GM23338 (cell line): Measurements from ENCODE around the gene SYT5. TPM values are rescaled to one million over a fixed set of nuclear protein-coding genes. Genes with fewer than 3 reads are reported as not detected.

Source experiments
- ATAC-seq: fragments of 200-7000 bp; cut with Tn5 transposase; 3 replicates; pipeline ENCODE4 v1.9.1; 2020
- DNase-seq: peaks from one replicate; pipeline ENCODE4 v3.0.0-alpha.2; 2015; ENCODE audit warnings: low spot score
- H2AFZ ChIP-seq: fragments of 200-600 bp; sonication (generic); 2 replicates; pipeline ENCODE4 v1.8.0; 2016; ENCODE audit warnings: antibody characterized with exemption, mild to moderate bottlenecking, moderate library complexity
- H3F3A ChIP-seq: fragments of 200-600 bp; sonication (generic); replicated peaks from 2 replicates; pipeline ENCODE4 v1.8.0; 2017; ENCODE audit warnings: antibody characterized with exemption, mixed run types, low read depth
- H3K27ac ChIP-seq: fragments of 200-600 bp; sonication (generic); 2 replicates; pipeline ENCODE4 v1.6.1; 2016; ENCODE audit warnings: low read depth
- H3K27me3 ChIP-seq: fragments of 200-600 bp; sonication (generic); 2 replicates; pipeline ENCODE4 v1.8.0; 2016; ENCODE audit warnings: mild to moderate bottlenecking, mixed run types, moderate library complexity; ENCODE audit not compliant: insufficient read depth
- H3K36me3 ChIP-seq: fragments of 200-600 bp; sonication (generic); 2 replicates; pipeline ENCODE4 v1.8.0; 2016; ENCODE audit warnings: mild to moderate bottlenecking; ENCODE audit not compliant: insufficient read depth
- H3K4me1 ChIP-seq: fragments of 200-600 bp; sonication (generic); 2 replicates; pipeline ENCODE4 v1.8.0; 2016; ENCODE audit warnings: mild to moderate bottlenecking, moderate library complexity; ENCODE audit not compliant: insufficient read depth
- H3K4me2 ChIP-seq: fragments of 200-600 bp; sonication (generic); 2 replicates; pipeline ENCODE4 v1.7.1; 2017; ENCODE audit warnings: mixed run types
- H3K4me3 ChIP-seq: fragments of 200-600 bp; sonication (generic); 2 replicates; pipeline ENCODE4 v1.6.1; 2016; ENCODE audit warnings: mixed run types
- H3K79me2 ChIP-seq: fragments of 200-600 bp; sonication (generic); replicated peaks from 2 replicates; pipeline ENCODE4 v1.8.0; 2017; ENCODE audit warnings: mild to moderate bottlenecking; ENCODE audit not compliant: insufficient read depth
- H3K9me2 ChIP-seq: fragments of 200-600 bp; sonication (generic); 2 replicates; pipeline ENCODE4 v1.8.0; 2017; ENCODE audit not compliant: insufficient read depth
- H4K20me1 ChIP-seq: fragments of 200-600 bp; sonication (generic); replicated peaks from 2 replicates; pipeline ENCODE4 v1.8.0; 2017; ENCODE audit warnings: mild to moderate bottlenecking; ENCODE audit not compliant: insufficient read depth
- H3K27ac Mint-ChIP-seq: 2 replicates; pipeline ENCODE4 v1.8.0; 2020; ENCODE audit warnings: inconsistent platforms, mild to moderate bottlenecking, moderate library complexity, mixed read lengths
- H3K27me3 Mint-ChIP-seq: 3 replicates; pipeline ENCODE4 v1.8.0; 2022; ENCODE audit warnings: low read depth, mild to moderate bottlenecking, moderate library complexity, mixed read lengths, inconsistent platforms; ENCODE audit not compliant: insufficient read depth, poor library complexity
- H3K36me3 Mint-ChIP-seq: 3 replicates; pipeline ENCODE4 v1.8.0; 2021; ENCODE audit warnings: low read depth, mild to moderate bottlenecking, inconsistent platforms, moderate library complexity, mixed read lengths
- H3K4me1 Mint-ChIP-seq: 3 replicates; pipeline ENCODE4 v1.8.0; 2020; ENCODE audit warnings: mild to moderate bottlenecking, inconsistent platforms, mixed read lengths
- H3K4me3 Mint-ChIP-seq: 3 replicates; pipeline ENCODE4 v1.8.0; 2021; ENCODE audit warnings: moderate library complexity, mild to moderate bottlenecking, inconsistent platforms, mixed read lengths
- H3K9me3 Mint-ChIP-seq: 3 replicates; pipeline ENCODE4 v1.8.0; 2020; ENCODE audit warnings: moderate library complexity, mild to moderate bottlenecking, inconsistent platforms, mixed read lengths
- CREB1 ChIP-seq: fragments of 250-450 bp; sonication (Bioruptor Pico); IDR thresholded peaks from 2 replicates; pipeline ENCODE4 v1.5.0; 2020; ENCODE audit warnings: low read depth, mild to moderate bottlenecking, moderate library complexity
- CTCF ChIP-seq, 2 experiments: fragments of 200-600 bp in 1 of 2; sonication (generic) in 1 of 2; conservative IDR thresholded peaks; 2 replicates each; pipeline versions ENCODE4 v1.5.1 to v1.6.1; 2016 to 2017; ENCODE audit warnings: antibody characterized with exemption in 2 of 2, low read depth in 2 of 2, mild to moderate bottlenecking in 2 of 2, moderate library complexity in 1 of 2
- ETS1 ChIP-seq: IDR thresholded peaks from 2 replicates; pipeline ENCODE4 v1.6.1; 2016; ENCODE audit warnings: antibody characterized with exemption
- EZH2 ChIP-seq: fragments of 200-600 bp; sonication (generic); IDR thresholded peaks from one replicate; pipeline ENCODE4 v1.8.0; 2017; ENCODE audit warnings: antibody characterized with exemption, mild to moderate bottlenecking, low read depth; ENCODE audit not compliant: unreplicated experiment
- EZH2phosphoT487 ChIP-seq: fragments of 200-600 bp; sonication (generic); IDR thresholded peaks from one replicate; pipeline ENCODE4 v1.8.1; 2018; ENCODE audit warnings: antibody characterized with exemption; ENCODE audit not compliant: unreplicated experiment
- JUNB ChIP-seq: IDR thresholded peaks from one replicate; pipeline ENCODE4 v1.6.1; 2016; ENCODE audit warnings: antibody characterized with exemption; ENCODE audit not compliant: unreplicated experiment
- NANOG ChIP-seq: IDR thresholded peaks from 2 replicates; pipeline ENCODE4 v1.6.1; 2016; ENCODE audit warnings: antibody characterized with exemption, borderline replicate concordance
- POLR2AphosphoS5 ChIP-seq: IDR thresholded peaks from 2 replicates; pipeline ENCODE4 v1.6.1; 2016; ENCODE audit warnings: antibody characterized with exemption, low read depth
- STAT1 ChIP-seq: IDR thresholded peaks from one replicate; pipeline ENCODE4 v1.6.1; 2016; ENCODE audit warnings: antibody characterized with exemption; ENCODE audit not compliant: unreplicated experiment
- ZNF114 ChIP-seq: fragments of 250-450 bp; sonication (Bioruptor Pico); IDR thresholded peaks from 2 replicates; pipeline ENCODE4 v1.5.0; 2020; ENCODE audit warnings: mild to moderate bottlenecking, moderate library complexity
- ZNF331 ChIP-seq: fragments of 250-450 bp; sonication (Bioruptor Pico); IDR thresholded peaks from 2 replicates; pipeline ENCODE4 v1.5.0; 2020; ENCODE audit warnings: low read depth, mild to moderate bottlenecking, moderate library complexity
- polyA plus RNA-seq: library from polyadenylated mRNA; unstranded; fragments of >200 nt; fragmentation: Nextera tagmentation; extraction: Ambion mirVana; gene quantifications from 2 replicates; pipeline ENCODE4 v1.2.1, GENCODE V29; 2016
- total RNA-seq: library from RNA; depleted of rRNA; stranded (reverse); fragments of >200 nt; shearing (Covaris generic); gene quantifications from 2 replicates; pipeline ENCODE4 v1.2.3, GENCODE V29; 2014
- TF ChIP-seq, protein P1 (sequence below): IDR thresholded peaks from one replicate; pipeline ENCODE4 v1.6.1; 2018; ENCODE audit warnings: antibody characterized with exemption; ENCODE audit not compliant: unreplicated experiment
- TF ChIP-seq, protein P2 (sequence below): fragments of 250-450 bp; sonication (Bioruptor Pico); IDR thresholded peaks from 2 replicates; pipeline ENCODE4 v1.5.0; 2020; ENCODE audit warnings: mild to moderate bottlenecking, moderate library complexity

The SYT5 gene
- total and polyA plus RNA-seq, 2 experiments from 2014 or later, result 2.1 to 4.7 TPM

DNA sequence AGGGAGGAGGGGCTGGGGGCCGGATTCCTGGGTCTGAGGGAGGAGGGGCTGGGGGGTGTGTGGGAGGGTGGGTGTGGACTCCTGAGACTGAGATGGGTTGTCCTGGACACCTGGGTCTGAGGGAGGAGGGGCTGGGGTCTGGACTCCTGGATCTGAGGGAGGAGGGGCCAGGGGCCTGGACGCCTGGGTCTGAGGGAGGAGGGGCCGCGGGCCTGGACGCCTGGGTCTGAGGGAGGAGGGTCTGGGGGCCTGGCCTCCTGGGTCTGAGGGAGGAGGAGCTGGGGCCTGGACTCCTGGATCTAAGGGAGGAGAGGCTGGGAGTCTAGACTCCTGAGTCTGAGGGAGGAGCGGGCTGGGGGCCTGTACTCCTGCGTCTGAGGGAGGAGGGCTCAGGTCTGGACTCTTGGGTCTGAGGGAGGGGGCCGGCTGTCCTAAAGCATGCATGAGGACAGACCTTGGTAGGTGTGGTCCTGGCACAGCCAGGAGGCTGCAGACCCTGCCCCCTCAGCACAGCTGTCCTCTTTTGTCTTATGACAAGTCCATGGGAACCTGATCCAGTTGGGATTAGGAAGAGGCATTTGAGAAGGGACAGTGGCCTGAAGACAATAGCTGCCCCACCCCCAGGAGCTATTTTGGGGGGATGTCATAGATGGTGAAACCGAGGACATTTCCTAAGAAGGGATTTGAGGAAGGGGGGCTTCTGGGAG, 32.4 kb downstream of the SYT5 start:
- no peaks in the 10 kb centered on the region for H3K79me2 ChIP-seq
- H3K4me1 ChIP-seq, result peaks cover 25% of the 10 kb centered on the region
- TF ChIP-seq CTCF (conservative IDR thresholded peaks at IDR 0.05; ENCODE audit: low read depth in 2 of 2), result no peak
- TF ChIP-seq, protein P1, sequence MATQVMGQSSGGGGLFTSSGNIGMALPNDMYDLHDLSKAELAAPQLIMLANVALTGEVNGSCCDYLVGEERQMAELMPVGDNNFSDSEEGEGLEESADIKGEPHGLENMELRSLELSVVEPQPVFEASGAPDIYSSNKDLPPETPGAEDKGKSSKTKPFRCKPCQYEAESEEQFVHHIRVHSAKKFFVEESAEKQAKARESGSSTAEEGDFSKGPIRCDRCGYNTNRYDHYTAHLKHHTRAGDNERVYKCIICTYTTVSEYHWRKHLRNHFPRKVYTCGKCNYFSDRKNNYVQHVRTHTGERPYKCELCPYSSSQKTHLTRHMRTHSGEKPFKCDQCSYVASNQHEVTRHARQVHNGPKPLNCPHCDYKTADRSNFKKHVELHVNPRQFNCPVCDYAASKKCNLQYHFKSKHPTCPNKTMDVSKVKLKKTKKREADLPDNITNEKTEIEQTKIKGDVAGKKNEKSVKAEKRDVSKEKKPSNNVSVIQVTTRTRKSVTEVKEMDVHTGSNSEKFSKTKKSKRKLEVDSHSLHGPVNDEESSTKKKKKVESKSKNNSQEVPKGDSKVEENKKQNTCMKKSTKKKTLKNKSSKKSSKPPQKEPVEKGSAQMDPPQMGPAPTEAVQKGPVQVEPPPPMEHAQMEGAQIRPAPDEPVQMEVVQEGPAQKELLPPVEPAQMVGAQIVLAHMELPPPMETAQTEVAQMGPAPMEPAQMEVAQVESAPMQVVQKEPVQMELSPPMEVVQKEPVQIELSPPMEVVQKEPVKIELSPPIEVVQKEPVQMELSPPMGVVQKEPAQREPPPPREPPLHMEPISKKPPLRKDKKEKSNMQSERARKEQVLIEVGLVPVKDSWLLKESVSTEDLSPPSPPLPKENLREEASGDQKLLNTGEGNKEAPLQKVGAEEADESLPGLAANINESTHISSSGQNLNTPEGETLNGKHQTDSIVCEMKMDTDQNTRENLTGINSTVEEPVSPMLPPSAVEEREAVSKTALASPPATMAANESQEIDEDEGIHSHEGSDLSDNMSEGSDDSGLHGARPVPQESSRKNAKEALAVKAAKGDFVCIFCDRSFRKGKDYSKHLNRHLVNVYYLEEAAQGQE, result no peak
- TF ChIP-seq JUNB, result no peak
- TF ChIP-seq EZH2phosphoT487, result no peak
- no peak for TF ChIP-seq NANOG
- TF ChIP-seq STAT1, result no peak
- TF ChIP-seq CREB1 (CRISPR knock-in tag), result no peak
- TF ChIP-seq ZNF114 (CRISPR knock-in tag), result no peak
- no peak for TF ChIP-seq POLR2AphosphoS5
- TF ChIP-seq ETS1, result no peak
- TF ChIP-seq, protein P2, sequence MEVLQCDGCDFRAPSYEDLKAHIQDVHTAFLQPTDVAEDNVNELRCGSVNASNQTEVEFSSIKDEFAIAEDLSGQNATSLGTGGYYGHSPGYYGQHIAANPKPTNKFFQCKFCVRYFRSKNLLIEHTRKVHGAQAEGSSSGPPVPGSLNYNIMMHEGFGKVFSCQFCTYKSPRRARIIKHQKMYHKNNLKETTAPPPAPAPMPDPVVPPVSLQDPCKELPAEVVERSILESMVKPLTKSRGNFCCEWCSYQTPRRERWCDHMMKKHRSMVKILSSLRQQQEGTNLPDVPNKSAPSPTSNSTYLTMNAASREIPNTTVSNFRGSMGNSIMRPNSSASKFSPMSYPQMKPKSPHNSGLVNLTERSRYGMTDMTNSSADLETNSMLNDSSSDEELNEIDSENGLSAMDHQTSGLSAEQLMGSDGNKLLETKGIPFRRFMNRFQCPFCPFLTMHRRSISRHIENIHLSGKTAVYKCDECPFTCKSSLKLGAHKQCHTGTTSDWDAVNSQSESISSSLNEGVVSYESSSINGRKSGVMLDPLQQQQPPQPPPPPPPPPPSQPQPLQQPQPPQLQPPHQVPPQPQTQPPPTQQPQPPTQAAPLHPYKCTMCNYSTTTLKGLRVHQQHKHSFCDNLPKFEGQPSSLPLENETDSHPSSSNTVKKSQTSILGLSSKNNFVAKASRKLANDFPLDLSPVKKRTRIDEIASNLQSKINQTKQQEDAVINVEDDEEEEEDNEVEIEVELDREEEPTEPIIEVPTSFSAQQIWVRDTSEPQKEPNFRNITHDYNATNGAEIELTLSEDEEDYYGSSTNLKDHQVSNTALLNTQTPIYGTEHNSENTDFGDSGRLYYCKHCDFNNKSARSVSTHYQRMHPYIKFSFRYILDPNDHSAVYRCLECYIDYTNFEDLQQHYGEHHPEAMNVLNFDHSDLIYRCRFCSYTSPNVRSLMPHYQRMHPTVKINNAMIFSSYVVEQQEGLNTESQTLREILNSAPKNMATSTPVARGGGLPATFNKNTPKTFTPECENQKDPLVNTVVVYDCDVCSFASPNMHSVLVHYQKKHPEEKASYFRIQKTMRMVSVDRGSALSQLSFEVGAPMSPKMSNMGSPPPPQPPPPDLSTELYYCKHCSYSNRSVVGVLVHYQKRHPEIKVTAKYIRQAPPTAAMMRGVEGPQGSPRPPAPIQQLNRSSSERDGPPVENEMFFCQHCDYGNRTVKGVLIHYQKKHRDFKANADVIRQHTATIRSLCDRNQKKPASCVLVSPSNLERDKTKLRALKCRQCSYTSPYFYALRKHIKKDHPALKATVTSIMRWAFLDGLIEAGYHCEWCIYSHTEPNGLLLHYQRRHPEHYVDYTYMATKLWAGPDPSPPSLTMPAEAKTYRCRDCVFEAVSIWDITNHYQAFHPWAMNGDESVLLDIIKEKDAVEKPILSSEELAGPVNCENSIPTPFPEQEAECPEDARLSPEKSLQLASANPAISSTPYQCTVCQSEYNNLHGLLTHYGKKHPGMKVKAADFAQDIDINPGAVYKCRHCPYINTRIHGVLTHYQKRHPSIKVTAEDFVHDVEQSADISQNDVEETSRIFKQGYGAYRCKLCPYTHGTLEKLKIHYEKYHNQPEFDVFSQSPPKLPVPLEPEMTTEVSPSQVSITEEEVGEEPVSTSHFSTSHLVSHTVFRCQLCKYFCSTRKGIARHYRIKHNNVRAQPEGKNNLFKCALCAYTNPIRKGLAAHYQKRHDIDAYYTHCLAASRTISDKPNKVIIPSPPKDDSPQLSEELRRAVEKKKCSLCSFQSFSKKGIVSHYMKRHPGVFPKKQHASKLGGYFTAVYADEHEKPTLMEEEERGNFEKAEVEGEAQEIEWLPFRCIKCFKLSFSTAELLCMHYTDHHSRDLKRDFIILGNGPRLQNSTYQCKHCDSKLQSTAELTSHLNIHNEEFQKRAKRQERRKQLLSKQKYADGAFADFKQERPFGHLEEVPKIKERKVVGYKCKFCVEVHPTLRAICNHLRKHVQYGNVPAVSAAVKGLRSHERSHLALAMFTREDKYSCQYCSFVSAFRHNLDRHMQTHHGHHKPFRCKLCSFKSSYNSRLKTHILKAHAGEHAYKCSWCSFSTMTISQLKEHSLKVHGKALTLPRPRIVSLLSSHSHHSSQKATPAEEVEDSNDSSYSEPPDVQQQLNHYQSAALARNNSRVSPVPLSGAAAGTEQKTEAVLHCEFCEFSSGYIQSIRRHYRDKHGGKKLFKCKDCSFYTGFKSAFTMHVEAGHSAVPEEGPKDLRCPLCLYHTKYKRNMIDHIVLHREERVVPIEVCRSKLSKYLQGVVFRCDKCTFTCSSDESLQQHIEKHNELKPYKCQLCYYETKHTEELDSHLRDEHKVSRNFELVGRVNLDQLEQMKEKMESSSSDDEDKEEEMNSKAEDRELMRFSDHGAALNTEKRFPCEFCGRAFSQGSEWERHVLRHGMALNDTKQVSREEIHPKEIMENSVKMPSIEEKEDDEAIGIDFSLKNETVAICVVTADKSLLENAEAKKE (CRISPR knock-in tag), result no peak
- TF ChIP-seq ZNF331, result no peak
- TF ChIP-seq EZH2, result no peak
- Mint-ChIP-seq H3K9me3 (peaks cover 3% of the 10 kb centered on the region; the same call in 1 of the 3 replicates), H3K27ac (no peak overlapping the region), H3K36me3 (peaks cover 24% of the 10 kb centered on the region), H3K4me1 (peaks cover 34% of the 10 kb centered on the region), H3K4me3 (peak overlapping the region; percentile 65; the same call in 2 of the 3 replicates), H3K27me3 (peaks cover 19% of the 10 kb centered on the region)
- peaks cover 9% of the 10 kb centered on the region; the same call in 1 of the 2 replicates for H3K27me3 ChIP-seq
- ATAC-seq, result peak; percentile 16
- H2AFZ ChIP-seq, result no peak overlapping the region
- no peaks in the 10 kb centered on the region; the same call in 1 of the 2 replicates for H3K36me3 ChIP-seq
- H3K27ac ChIP-seq, result no peak overlapping the region
- H3K4me2 ChIP-seq, result peak overlapping the region; percentile 84
- H4K20me1 ChIP-seq, result no peaks in the 10 kb centered on the region; the same call in 1 of the 2 replicates
- peak; percentile 65 for DNase-seq
- H3F3A ChIP-seq, result peaks cover 13% of the 10 kb centered on the region; the same call in 1 of the 2 replicates
- H3K4me3 ChIP-seq, result peak overlapping the region; percentile 56; the same call in 1 of the 2 replicates
- H3K9me2 ChIP-seq, result no peaks in the 10 kb centered on the region
